HepG2 (cell line): ENCODE results near the gene MGAT5. TPM values are rescaled to one million over a fixed set of nuclear protein-coding genes. Genes with fewer than 3 reads are reported as not detected.

Source experiments
- ETV6 ChIP-seq: sonication (generic); formaldehyde crosslinking; conservative IDR thresholded peaks from 2 replicates; pipeline ENCODE4 v1.4.0; 2020; ENCODE audit warnings: missing genetic modification reagents
- GPN1 ChIP-seq: sonication (generic); formaldehyde crosslinking; IDR thresholded peaks from 2 replicates; pipeline ENCODE4 v1.5.1; 2020; ENCODE audit warnings: missing genetic modification reagents, borderline replicate concordance
- HNF1A ChIP-seq, 2 experiments: sonication (generic) in 1 of 2; formaldehyde crosslinking in 1 of 2; IDR thresholded peaks; 2 replicates each; pipeline versions ENCODE4 v1.4.0 to v1.6.1; 2016 to 2020; ENCODE audit warnings: borderline replicate concordance in 1 of 2, low read depth in 1 of 2, mild to moderate bottlenecking in 1 of 2, missing genetic modification reagents in 1 of 2
- KDM2A ChIP-seq: sonication (generic); formaldehyde crosslinking; IDR thresholded peaks from 2 replicates; pipeline ENCODE4 v1.4.0; 2020; ENCODE audit warnings: low read depth, missing genetic modification reagents, borderline replicate concordance
- KDM5B ChIP-seq: sonication (generic); formaldehyde crosslinking; IDR thresholded peaks from 2 replicates; pipeline ENCODE4 v1.4.0; 2020; ENCODE audit warnings: missing genetic modification reagents, mild to moderate bottlenecking, borderline replicate concordance
- LRRFIP1 ChIP-seq: sonication (generic); formaldehyde crosslinking; conservative IDR thresholded peaks from 2 replicates; pipeline ENCODE4 v1.4.0; 2020; ENCODE audit warnings: missing genetic modification reagents
- MED8 ChIP-seq: sonication (generic); formaldehyde crosslinking; IDR thresholded peaks from 2 replicates; pipeline ENCODE4 v1.8.1; 2023; ENCODE audit warnings: mild to moderate bottlenecking, missing genetic modification reagents; ENCODE audit not compliant: insufficient replicate concordance
- NFYC ChIP-seq: IDR thresholded peaks from 2 replicates; pipeline ENCODE4 v1.6.1; 2016; ENCODE audit warnings: missing genetic modification reagents, missing compliant biosample characterization
- POGK ChIP-seq: sonication (generic); formaldehyde crosslinking; conservative IDR thresholded peaks from 2 replicates; pipeline ENCODE4 v1.8.0; 2022; ENCODE audit warnings: mild to moderate bottlenecking, moderate library complexity, missing genetic modification reagents
- SRSF1 ChIP-seq: fragments of 200-400 bp; formaldehyde crosslinking; optimal IDR thresholded peaks from 2 replicates; pipeline ENCODE3; 2017; ENCODE audit warnings: mild to moderate bottlenecking, low read depth, low read length, moderate library complexity
- TAF15 ChIP-seq: fragments of 200-400 bp; formaldehyde crosslinking; IDR thresholded peaks from one replicate; pipeline ENCODE4 v1.6.1; 2018; ENCODE audit warnings: mild to moderate bottlenecking, low read depth, low read length; ENCODE audit not compliant: poor library complexity, severe bottlenecking
- YEATS4 ChIP-seq: sonication (generic); formaldehyde crosslinking; IDR thresholded peaks from 2 replicates; pipeline ENCODE4 v1.4.0; 2020; ENCODE audit warnings: missing genetic modification reagents, borderline replicate concordance
- ZNF17 ChIP-seq: sonication (generic); formaldehyde crosslinking; IDR thresholded peaks from 2 replicates; pipeline ENCODE4 v1.5.0; 2020; ENCODE audit warnings: mild to moderate bottlenecking, missing genetic modification reagents
- ZNF224 ChIP-seq: sonication (generic); formaldehyde crosslinking; IDR thresholded peaks from 2 replicates; pipeline ENCODE4 v1.5.0; 2020; ENCODE audit warnings: mild to moderate bottlenecking, missing genetic modification reagents
- ZNF274 ChIP-seq: sonication (generic); formaldehyde crosslinking; IDR thresholded peaks from 2 replicates; pipeline ENCODE4 v1.5.1; 2020; ENCODE audit warnings: mild to moderate bottlenecking, missing genetic modification reagents
- ZNF354B ChIP-seq: sonication (generic); formaldehyde crosslinking; IDR thresholded peaks from 2 replicates; pipeline ENCODE4 v1.8.0; 2022; ENCODE audit warnings: mild to moderate bottlenecking, missing genetic modification reagents
- ZNF382 ChIP-seq: sonication (generic); formaldehyde crosslinking; IDR thresholded peaks from 2 replicates; pipeline ENCODE4 v1.5.0; 2020; ENCODE audit warnings: missing genetic modification reagents, mild to moderate bottlenecking, borderline replicate concordance
- ZNF552 ChIP-seq: sonication (generic); formaldehyde crosslinking; IDR thresholded peaks from 2 replicates; pipeline ENCODE4 v1.9.0; 2022; ENCODE audit warnings: missing genetic modification reagents, mild to moderate bottlenecking, borderline replicate concordance
- ZNF629 ChIP-seq: sonication (generic); formaldehyde crosslinking; conservative IDR thresholded peaks from 2 replicates; pipeline ENCODE4 v1.5.0; 2020; ENCODE audit warnings: missing genetic modification reagents
- ZNF749 ChIP-seq: sonication (generic); formaldehyde crosslinking; IDR thresholded peaks from 2 replicates; pipeline ENCODE4 v1.8.0; 2022; ENCODE audit warnings: mild to moderate bottlenecking, missing genetic modification reagents, moderate library complexity, borderline replicate concordance
- ZSCAN20 ChIP-seq: sonication (generic); formaldehyde crosslinking; IDR thresholded peaks from 2 replicates; pipeline ENCODE4 v1.4.0; 2020; ENCODE audit warnings: missing genetic modification reagents, mild to moderate bottlenecking, borderline replicate concordance
- polyA plus RNA-seq, 8 experiments: library from polyadenylated mRNA; depleted of rRNA in 3 of 8; stranded (reverse) in 7 of 8; unstranded in 1 of 8; fragments of >200 nt; fragmentation: Illumina TruSeq in 4 of 8; extraction: Trizol in 4 of 8; gene quantifications; 2 replicates each; pipeline versions ENCODE4 v1.2.1 to v1.2.3, GENCODE V29; 2011 to 2016; ENCODE audit warnings: low read depth in 4 of 8, missing spikeins in 1 of 8, mixed read lengths in 1 of 8; ENCODE audit not compliant: insufficient read depth in 1 of 8
- total RNA-seq, 5 experiments: library from RNA; depleted of rRNA; stranded (reverse); fragments of >200 nt; fragmentation: Illumina TruSeq; extraction: Trizol; gene quantifications; 2 replicates each; pipeline ENCODE4 v1.2.3, GENCODE V29; 2016; ENCODE audit warnings: low read depth in 1 of 5

MGAT5 gene
- total and polyA plus RNA-seq, 2 of the 13 experiments (the other 11 are each of a cell fraction or from before 2014, with no cell fraction given): 33.1 to 60.2 TPM

- TF ChIP-seq ZNF274: no peak
- TF ChIP-seq YEATS4: no peak
- TF ChIP-seq ZNF17 (CRISPR knock-in tag): no peak
- no peak for TF ChIP-seq TAF15
- TF ChIP-seq MED8 (CRISPR knock-in tag): no peak
- no peak for TF ChIP-seq POGK (CRISPR knock-in tag)
- TF ChIP-seq ZSCAN20 (CRISPR knock-in tag): no peak
- TF ChIP-seq ZNF552: no peak
- TF ChIP-seq ETV6 (CRISPR knock-in tag): no peak
- TF ChIP-seq ZNF629: no peak
- TF ChIP-seq HNF1A (IDR thresholded peaks at IDR 0.05; ENCODE audit: low read depth): no peak
- TF ChIP-seq HNF1A (CRISPR knock-in tag; IDR thresholded peaks at IDR 0.05; ENCODE audit: borderline replicate concordance): no peak
- TF ChIP-seq ZNF224 (CRISPR knock-in tag): no peak
- TF ChIP-seq KDM5B: no peak
- TF ChIP-seq SRSF1: no peak
- no peak for TF ChIP-seq ZNF354B
- TF ChIP-seq ZNF749 (CRISPR knock-in tag): no peak
- peak; percentile 24; the same call in 1 of the 2 replicates for TF ChIP-seq KDM2A (CRISPR knock-in tag)
- TF ChIP-seq NFYC: no peak
- peak; percentile 43; the same call in 1 of the 2 replicates for TF ChIP-seq GPN1 (CRISPR knock-in tag)
- TF ChIP-seq LRRFIP1: no peak
- no peak for TF ChIP-seq ZNF382
These were observed 206.7 kb downstream of the MGAT5 start (continued) for GRCh38 chr2:134460583-134460998.
